Activated CD4-positive, alpha-beta T cell treated with anti-CD3 and anti-CD28 coated beads, Interleukin-2, Interleukin-4, amounts not matched to agents 100 ng/mL and 50 ng/mL, durations not matched to agents 16 hours and 8 hours (primary cell): ENCODE measurements around the gene HNRNPUL1.
A peak's percentile ranks its signal among the peaks of the same experiment; 100 is the strongest.
"Not testable (repeated sequence)": the region's sequence is repeated elsewhere in the genome, so short reads cannot be mapped to it uniquely, and the experiment has no call there.

ENCODE experiments used
- DNase-seq: peaks from one replicate; pipeline ENCODE4 v3.0.0-alpha.2; 2020; ENCODE audit warnings: low spot score

The HNRNPUL1 gene

DNA sequence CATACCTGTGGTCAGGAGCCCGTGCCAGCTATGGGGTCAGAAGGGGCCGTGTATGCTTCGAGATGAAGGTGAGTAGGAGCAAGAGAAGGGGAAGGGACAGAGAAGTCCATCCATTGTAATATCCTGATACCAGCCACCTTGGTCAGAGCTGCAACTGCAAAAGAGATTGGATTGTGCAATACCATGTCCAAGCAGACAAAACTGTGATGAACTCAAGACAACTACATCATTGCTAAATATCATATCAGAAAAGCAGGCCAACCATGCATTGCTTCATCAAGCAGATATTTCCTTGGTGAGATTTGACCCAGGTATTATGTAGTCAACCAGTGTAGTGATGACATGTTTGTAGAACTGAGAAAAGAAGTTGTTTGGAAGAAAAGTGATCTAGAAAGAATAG is 12.1 kb downstream of the HNRNPUL1 start:
- DNase-seq: no peak

DNA sequence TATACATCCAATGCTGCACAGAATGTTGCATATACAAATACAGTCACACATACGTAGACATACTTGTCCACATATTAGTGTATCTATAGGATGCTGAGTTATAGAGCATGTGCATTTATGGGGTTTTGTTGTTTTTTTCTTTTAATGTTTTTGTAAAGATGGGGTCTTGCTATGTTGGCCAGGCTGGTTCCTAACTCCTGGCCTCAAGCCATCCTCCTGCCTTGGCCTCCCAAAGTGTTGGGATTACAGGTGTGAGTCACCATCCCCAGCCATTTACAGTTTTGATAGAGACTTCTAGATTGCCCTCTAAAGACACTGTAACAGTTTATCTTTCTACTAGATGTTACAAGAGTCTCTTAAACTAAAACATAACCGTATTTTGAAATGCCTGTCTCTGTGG is 14.3 kb downstream of the HNRNPUL1 start:
- DNase-seq: no peak

DNA sequence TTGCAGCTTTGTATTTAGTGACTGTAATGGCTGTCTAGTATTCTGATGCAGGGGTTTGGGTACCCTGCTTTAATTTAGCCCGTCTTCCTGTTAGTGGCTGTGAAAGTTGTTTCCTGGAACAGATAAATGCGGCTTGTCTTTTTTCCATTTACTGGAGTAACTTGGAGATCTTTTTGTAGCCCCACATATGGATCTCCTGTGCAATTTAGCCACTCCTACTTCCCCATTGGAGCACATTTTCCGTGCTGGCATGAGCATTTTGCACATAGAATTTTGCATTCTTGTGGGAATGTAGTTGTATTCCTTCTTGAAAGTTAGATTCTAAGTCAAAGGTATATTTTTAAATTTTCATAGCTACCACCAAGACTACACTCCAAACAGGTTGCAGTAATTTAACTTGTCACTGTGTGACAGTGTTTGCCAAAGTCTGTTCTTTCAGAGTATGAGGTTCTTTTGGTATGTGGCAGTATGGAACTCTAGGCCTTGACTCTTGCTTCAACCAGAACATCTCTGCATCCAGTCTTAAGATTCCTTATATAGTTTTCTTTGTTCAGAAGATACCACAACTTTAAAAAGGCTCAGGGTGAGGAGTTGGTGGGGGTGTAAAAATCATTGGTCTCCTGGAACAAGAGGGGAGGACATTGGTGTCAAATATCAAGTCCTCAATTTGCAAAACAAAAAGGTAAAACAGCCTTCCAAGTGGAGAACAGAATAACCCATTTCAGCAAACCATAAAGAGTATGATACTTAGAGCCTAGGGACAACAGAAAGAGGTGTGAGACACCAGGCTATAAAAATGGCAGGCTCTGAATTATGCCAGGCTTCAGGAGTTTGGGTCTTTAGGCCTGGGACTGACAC is 24.7 kb downstream of the HNRNPUL1 start:
- no peak for DNase-seq

DNA sequence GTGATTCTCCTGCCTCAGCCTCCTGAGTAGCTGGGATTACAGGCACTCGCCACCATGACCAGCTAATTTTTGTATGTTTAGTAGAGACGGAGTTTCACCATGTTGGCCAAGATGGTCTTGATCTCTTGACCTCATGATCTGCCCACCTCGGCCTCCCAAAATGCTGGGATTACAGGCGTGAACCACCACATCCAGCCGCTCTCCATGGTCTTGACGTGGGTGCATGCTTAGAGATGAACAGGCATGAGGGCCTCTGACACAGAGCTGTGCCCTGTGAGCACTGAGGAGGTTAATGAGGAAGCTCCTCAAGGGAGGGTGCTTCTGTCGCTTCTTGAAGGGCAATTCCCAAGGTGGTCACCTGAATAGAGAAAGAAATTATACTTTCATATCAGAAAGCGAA is 25.6 kb downstream of the HNRNPUL1 start:
- DNase-seq: not testable (repeated sequence)

DNA sequence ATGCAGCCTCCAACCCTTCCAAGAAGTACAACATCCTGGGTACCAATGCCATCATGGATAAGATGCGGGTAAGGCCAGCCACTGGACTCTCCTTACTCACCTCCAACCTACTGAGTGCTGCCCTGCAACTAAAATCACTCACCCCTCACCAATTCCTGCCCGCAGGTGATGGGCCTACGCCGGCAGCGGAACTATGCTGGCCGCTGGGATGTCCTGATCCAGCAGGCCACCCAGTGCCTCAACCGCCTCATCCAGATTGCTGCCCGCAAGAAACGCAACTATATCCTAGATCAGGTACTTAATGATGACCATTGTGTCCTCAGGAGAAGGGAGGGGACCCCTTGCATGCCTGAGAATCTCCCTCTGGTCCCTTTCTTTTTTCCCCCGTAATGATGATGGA is 30.2 kb downstream of the HNRNPUL1 start:
- DNase-seq: no peak

DNA sequence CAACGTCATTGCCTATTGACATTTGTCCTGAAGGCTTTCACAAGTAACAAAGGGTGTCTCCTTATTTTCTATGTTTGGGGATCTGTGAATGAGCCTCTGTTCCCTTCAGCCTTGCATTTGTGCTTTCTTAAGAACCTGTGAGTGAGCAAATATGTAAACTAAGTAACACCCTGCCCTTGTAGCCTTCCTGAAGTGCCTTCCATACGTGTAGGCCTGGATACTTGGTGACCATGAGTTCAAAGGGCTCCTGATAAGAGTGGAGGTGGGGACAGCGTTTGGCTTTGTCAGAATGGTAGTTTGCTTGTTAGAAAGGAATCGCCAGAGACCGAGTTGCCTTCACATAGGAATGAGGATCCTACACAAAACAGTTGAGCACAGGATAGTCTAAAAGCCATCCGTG is 31.3 kb downstream of the HNRNPUL1 start:
- no peak for DNase-seq

DNA sequence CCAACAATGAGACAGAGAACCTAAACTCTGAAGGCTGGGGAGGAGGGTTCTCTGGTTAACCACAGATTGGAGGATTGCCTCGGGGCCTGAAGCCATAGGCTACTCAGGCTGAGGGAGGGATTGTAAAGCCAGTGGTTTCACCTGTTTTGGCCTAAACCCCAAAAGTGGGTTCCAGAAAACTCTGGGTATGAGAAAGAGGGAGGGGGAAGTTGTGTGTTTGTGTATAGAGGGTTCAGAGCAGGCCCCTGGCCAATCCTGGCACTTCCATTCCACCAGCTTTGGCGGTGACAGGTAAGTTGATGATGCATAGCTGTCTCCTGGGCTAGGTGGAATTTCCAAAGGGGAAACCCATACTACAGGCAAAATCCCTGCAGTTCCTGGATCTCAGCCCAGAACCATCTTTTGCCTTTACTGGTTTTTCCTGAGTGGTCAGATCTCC is 32.3 kb downstream of the HNRNPUL1 start:
- no peak for DNase-seq

DNA sequence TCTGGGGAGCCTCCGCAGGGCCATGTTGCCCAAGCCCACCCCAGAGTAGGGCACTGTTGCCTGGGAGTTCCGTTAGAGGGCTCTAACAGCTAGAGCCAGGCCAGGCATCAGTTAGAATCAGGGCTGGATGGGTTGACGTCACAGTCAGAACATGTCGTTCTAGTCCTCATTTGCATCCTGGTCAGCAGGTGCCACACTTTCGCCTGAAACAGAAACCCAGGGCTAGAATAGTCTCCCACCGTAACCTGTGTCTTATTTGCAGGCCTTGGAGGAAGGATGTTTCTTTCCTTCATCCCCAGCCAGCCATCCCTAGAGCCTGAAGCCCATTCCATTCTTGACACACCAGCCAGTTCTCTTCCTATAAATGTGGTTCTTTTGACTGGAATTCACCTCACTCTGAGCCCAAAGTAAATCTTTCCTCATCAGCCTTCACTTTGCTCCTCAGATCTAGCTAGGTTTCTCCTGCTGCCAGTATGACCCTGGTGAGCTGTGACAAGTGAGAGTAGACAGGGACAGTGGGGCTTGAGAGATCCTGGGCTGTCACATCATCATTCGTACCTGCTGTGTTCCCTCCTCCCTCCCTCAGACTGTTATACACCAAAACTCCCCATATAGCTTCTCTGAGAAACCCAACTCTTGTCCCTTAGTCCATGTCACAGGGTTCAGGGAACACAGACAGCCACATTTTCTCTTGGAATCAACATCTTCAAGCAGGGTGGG is 33.6 kb downstream of the HNRNPUL1 start:
- no peak for DNase-seq

- DNase-seq: no peak
Measured at GRCh38 chr19:41298348-41298964, 34.3 kb downstream of the HNRNPUL1 start.

DNA sequence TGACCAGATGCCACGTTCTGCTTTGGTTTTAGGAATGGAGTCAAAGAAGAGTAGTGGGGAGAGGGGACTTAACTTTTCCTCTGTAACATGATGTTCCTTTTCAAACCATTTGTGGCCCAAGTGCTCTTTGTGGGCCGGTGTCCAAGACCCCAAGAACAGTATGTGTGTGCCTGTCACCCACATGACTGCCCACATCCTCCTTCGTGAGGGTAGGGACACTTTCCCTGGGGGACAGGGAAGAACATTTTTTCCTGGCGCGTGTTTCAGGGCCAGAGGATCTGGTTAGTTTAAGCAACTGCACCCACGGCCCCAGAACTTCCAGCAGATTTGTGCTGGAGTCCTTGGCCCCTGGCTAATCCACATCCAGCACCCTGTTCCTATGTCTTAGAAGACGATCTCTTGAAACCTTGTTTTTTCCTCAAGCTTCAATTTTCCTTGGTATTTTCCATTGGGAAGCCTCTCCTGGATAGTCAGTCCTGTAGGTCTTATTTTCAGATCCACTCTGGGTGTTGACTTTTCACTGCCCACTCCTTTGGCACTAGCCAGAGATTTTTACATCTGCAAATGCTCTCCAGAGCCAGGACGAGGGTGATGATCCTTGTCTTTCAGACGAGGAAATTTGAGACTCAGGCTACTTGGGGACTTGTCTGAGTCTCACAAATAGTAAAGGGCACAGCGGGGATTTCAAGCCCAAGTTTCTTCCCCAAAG is 35.0 kb downstream of the HNRNPUL1 start:
- no peak for DNase-seq

GRCh38 chr19:41299755-41300089 is 35.5 kb downstream of the HNRNPUL1 start:
- no peak for DNase-seq

DNA sequence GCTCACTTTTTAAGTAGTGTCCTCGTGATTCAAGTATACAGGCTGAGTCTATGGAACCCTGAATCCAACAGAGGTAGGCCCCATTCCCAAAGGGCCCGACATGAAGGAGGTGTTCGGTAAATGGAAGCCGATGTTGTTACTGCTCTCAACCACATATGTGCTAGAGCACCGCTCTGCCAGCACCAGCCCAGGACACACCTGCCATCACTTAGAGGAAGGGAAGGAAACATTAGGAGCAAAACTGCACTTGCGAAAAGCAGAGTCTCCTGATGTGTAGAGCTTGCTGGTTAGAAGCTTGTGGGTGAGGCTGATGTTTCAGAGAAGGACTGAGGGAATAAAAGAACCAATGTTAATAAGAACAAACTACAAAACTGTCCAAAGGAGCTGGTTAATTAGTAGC is 36.4 kb downstream of the HNRNPUL1 start:
- DNase-seq: no peak

DNA sequence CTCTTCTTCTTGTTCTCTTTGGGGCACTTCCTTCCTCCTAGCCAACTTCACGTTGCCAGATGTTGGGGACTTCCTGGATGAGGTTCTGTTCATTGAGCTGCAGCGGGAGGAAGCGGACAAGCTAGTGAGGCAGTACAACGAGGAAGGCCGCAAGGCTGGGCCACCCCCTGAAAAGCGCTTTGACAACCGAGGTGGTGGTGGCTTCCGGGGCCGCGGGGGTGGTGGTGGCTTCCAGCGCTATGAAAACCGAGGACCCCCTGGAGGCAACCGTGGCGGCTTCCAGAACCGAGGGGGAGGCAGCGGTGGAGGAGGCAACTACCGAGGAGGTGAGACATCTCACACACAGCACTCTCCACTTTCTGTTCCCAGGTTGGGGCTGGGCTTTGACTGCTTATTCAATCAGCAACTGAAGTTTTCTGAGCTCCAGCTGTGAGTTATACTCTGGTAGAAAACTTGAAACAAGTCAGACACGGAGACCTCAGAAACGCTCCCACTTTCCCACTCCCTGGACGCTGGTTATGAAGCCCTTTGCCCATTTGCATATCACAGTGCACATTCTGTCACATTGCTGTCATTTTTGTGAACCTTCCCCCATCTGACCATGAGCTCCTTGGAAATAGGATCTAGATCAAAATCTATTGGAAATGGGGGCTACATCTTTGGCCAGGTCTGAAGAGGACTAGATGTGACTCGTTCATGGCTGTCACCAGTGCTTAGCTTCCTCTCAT is 38.6 kb downstream of the HNRNPUL1 start:
- peak; percentile 76 for DNase-seq

- no peak for DNase-seq
Measured at GRCh38 chr19:41303954-41304353, 39.8 kb downstream of the HNRNPUL1 start.

DNA sequence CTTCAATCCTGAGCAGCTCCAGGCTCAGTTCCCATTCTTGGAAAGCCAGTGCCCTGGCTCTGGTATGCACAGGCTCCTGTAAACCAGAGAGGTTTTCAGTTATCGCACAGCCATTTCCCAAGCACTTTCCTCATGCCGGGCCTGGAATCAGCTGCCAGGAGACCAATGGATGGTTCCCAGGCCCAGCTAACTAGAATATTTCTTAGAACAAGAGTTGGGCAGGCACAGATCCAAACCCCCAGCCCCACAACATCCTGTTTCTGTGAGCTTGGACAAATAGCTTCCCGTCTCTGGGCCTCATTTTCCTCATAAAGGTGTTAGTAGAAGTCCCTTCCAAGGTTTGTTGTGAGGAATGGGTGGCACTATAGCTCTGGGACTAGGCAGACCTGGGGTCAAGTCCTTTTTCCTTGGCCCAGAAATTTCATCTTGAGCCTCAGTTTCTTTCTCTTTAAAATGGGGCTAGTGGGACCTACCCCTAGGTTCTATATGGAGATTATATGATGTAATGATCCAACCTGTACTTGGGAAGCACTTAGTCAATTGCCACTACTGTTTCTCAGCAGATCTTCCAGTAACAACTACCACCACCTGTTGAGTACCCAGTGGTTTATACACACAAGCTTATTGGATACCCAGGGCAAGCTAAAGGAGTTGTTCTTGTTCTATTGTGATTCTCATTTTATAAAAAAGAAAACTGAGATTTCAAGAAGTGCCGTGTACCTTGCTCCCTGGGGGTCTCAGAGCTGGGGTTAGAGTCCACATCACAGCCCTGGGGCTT is 40.7 kb downstream of the HNRNPUL1 start:
- no peak for DNase-seq

- DNase-seq: no peak
Measured at GRCh38 chr19:41305927-41306793, 42.0 kb downstream of the HNRNPUL1 start.

- DNase-seq: peak; percentile 71
Measured at GRCh38 chr19:41307090-41307875, 43.1 kb downstream of the HNRNPUL1 start.

DNA sequence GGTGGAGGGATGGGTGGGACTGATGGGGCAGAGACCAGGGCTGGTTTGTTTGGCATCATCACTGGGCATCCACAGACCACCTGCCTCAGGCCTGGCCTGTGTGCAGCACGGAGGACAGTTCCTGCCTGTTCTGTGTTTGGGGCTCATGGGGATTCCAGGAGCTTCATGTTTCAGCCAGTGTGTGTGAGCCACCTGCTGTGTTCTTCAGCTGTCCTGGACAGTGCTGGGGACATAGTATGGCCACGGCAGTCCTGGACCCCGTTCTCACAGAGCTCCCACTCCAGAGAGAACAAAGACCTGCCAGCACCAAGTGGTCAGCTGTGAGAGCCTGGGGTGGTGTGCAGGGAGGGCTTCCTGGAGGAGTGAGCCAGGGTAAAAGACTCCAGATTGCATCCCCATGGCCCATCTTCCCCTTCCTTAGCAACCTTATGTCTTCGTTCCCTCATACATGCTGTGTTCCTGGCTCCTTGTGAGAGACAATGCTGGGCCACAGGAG is 43.8 kb downstream of the HNRNPUL1 start:
- DNase-seq: no peak
